Upper lobe of right lung (tissue), 1 donor: ENCODE data around the gene SLC9A9. TPM values are rescaled to one million over a fixed set of nuclear protein-coding genes. Genes with fewer than 3 reads are reported as not detected.

Experiments
- ATAC-seq: fragments of 200-7000 bp; cut with Tn5 transposase; one replicate; pipeline ENCODE4 v1.9.1; 2020; ENCODE audit warnings: mild to moderate bottlenecking, moderate library complexity
- DNase-seq: peaks from one replicate; pipeline ENCODE4 v3.0.0-alpha.2; 2020
- H3K27ac ChIP-seq: fragments of 200-600 bp; one replicate; pipeline ENCODE4 v1.8.0; 2022
- H3K27me3 ChIP-seq: fragments of 200-600 bp; one replicate; pipeline ENCODE4 v1.8.0; 2022; ENCODE audit warnings: mild to moderate bottlenecking
- H3K36me3 ChIP-seq: fragments of 200-600 bp; one replicate; pipeline ENCODE4 v1.8.0; 2022
- H3K4me1 ChIP-seq: fragments of 200-600 bp; one replicate; pipeline ENCODE4 v1.8.0; 2022
- H3K4me3 ChIP-seq: fragments of 200-600 bp; one replicate; pipeline ENCODE4 v1.8.0; 2022; ENCODE audit warnings: mild to moderate bottlenecking
- H3K9me3 ChIP-seq: fragments of 200-600 bp; one replicate; pipeline ENCODE4 v1.8.0; 2022
- intact Hi-C: fragments of 100-400 bp; cut with DNase I; formaldehyde crosslinking; loops from one replicate; pipeline ENCODE4 v1.11.0; 2022
- total RNA-seq: library from RNA; stranded (reverse); fragmentation: NEBNext Ultra II Directional; extraction: Animal tissue kit (Norgen Biotek cat#: 25700); gene quantifications from one replicate; pipeline ENCODE4 v1.2.1, GENCODE V29; 2021
- TF ChIP-seq, protein P1 (sequence below): fragments of 200-600 bp; IDR thresholded peaks from one replicate; pipeline ENCODE4 v1.8.0; 2022; ENCODE audit warnings: antibody characterized with exemption
- donor health status: DM: no; HTN: yes; CAD: no; lungs with severe emphysema.

Gene SLC9A9
- total RNA-seq, 1 donor from 2014 or later, result 13.3 TPM

GRCh38 chr3:143559296-143559695, 289.0 kb downstream of the SLC9A9 start:
- DNase-seq (no peak), ATAC-seq (no peak)
- peaks cover 3% of the 10 kb centered on the region for H3K4me1 ChIP-seq
- intact Hi-C loops, result no loop called here
- TF ChIP-seq, protein P1, sequence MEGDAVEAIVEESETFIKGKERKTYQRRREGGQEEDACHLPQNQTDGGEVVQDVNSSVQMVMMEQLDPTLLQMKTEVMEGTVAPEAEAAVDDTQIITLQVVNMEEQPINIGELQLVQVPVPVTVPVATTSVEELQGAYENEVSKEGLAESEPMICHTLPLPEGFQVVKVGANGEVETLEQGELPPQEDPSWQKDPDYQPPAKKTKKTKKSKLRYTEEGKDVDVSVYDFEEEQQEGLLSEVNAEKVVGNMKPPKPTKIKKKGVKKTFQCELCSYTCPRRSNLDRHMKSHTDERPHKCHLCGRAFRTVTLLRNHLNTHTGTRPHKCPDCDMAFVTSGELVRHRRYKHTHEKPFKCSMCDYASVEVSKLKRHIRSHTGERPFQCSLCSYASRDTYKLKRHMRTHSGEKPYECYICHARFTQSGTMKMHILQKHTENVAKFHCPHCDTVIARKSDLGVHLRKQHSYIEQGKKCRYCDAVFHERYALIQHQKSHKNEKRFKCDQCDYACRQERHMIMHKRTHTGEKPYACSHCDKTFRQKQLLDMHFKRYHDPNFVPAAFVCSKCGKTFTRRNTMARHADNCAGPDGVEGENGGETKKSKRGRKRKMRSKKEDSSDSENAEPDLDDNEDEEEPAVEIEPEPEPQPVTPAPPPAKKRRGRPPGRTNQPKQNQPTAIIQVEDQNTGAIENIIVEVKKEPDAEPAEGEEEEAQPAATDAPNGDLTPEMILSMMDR, result no peak
- no peak overlapping the region for H3K27ac ChIP-seq
- no peaks in the 10 kb centered on the region for H3K36me3 ChIP-seq
- H3K4me3 ChIP-seq, result no peak overlapping the region
- no peaks in the 10 kb centered on the region for H3K27me3 ChIP-seq
- no peaks in the 10 kb centered on the region for H3K9me3 ChIP-seq

DNA sequence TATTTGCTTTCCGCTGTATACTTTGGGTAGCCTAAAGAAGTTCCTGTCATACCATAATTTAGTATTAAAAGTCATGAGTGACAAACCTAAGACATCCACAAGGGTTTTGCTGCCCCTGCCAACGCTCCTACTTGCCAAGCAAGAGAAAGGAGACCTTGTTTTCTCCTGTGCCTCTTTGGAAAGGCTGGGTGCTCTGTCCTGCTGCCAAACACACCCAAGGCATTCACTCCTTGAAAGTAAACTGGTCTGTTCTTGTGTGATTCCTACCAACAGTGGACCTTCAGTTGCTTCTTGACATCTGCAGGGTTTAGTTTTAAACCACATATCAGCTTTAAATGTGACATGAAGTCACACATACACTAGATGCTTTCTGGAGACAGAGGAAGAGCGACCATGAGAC, 295.4 kb downstream of the SLC9A9 start:
- TF ChIP-seq, protein P1, result no peak
- Histone ChIP-seq H3K9me3 (no peaks in the 10 kb centered on the region), H3K4me1 (no peaks in the 10 kb centered on the region), H3K27me3 (no peaks in the 10 kb centered on the region), H3K4me3 (no peak overlapping the region), H3K27ac (no peak overlapping the region), H3K36me3 (no peaks in the 10 kb centered on the region)
- DNase-seq (no peak), ATAC-seq (no peak)
- intact Hi-C loops, result no loop called here

GRCh38 chr3:143551761-143552160, 296.5 kb downstream of the SLC9A9 start:
- no peak for DNase-seq
- H3K36me3 ChIP-seq, result no peaks in the 10 kb centered on the region
- no peaks in the 10 kb centered on the region for H3K9me3 ChIP-seq
- TF ChIP-seq, protein P1, result no peak
- intact Hi-C loops, result no loop called here
- no peaks in the 10 kb centered on the region for H3K27me3 ChIP-seq
- H3K4me3 ChIP-seq, result no peak overlapping the region
- ATAC-seq, result no peak
- no peaks in the 10 kb centered on the region for H3K4me1 ChIP-seq
- H3K27ac ChIP-seq, result no peak overlapping the region

GRCh38 chr3:143548861-143549497, 299.3 kb downstream of the SLC9A9 start:
- no peaks in the 10 kb centered on the region for H3K4me1 ChIP-seq
- DNase-seq (no peak), ATAC-seq (no peak)
- no peaks in the 10 kb centered on the region for H3K36me3 ChIP-seq
- H3K27ac ChIP-seq, result no peak overlapping the region
- TF ChIP-seq, protein P1, result no peak
- no peaks in the 10 kb centered on the region for H3K27me3 ChIP-seq
- no peak overlapping the region for H3K4me3 ChIP-seq
- intact Hi-C loops, result no loop called here
- no peaks in the 10 kb centered on the region for H3K9me3 ChIP-seq

GRCh38 chr3:143548393-143548792, 299.9 kb downstream of the SLC9A9 start:
- H3K4me1 ChIP-seq, result no peaks in the 10 kb centered on the region
- no peaks in the 10 kb centered on the region for H3K27me3 ChIP-seq
- H3K4me3 ChIP-seq, result no peak overlapping the region
- no peaks in the 10 kb centered on the region for H3K9me3 ChIP-seq
- no peak overlapping the region for H3K27ac ChIP-seq
- no peak for ATAC-seq
- DNase-seq, result no peak
- intact Hi-C loops, result no loop called here
- TF ChIP-seq, protein P1, result no peak
- no peaks in the 10 kb centered on the region for H3K36me3 ChIP-seq

DNA sequence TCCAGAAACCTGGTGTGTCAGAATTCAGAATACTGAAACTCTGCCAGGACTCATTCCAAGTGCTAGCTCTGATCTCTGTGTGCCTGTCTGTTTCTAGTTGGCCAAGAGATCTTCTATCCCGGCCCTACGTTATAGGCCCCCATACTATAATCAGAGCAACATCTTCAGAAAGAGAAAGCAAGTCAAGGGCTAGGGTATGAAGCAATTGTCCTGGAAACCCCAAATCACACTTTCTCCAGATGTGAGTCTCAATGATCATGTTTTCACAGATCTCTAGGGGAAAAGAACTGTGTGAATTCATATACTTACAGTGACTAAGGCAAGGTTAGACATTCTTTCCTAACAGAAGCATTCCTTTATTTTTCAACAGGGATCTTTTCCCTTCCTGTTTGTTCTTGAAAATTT, 309.7 kb downstream of the SLC9A9 start:
- no peak for ATAC-seq
- no peaks in the 10 kb centered on the region for H3K9me3 ChIP-seq
- H3K4me1 ChIP-seq, result no peaks in the 10 kb centered on the region
- intact Hi-C loops, result no loop called here
- no peak for DNase-seq
- TF ChIP-seq, protein P1, result no peak
- no peak overlapping the region for H3K4me3 ChIP-seq
- H3K36me3 ChIP-seq, result no peaks in the 10 kb centered on the region
- no peak overlapping the region for H3K27ac ChIP-seq
- H3K27me3 ChIP-seq, result no peaks in the 10 kb centered on the region
